ENCODE measurements around the gene HYPK. TPM values are rescaled to one million over a fixed set of nuclear protein-coding genes. Genes with fewer than 3 reads are reported as not detected.
"Not testable (repeated sequence)": the region's sequence is repeated elsewhere in the genome, so short reads cannot be mapped to it uniquely, and the experiment has no call there.

The HYPK gene
- total RNA-seq, 2 experiments from 2014 or later: 15.0 to 18.1 TPM

DNA sequence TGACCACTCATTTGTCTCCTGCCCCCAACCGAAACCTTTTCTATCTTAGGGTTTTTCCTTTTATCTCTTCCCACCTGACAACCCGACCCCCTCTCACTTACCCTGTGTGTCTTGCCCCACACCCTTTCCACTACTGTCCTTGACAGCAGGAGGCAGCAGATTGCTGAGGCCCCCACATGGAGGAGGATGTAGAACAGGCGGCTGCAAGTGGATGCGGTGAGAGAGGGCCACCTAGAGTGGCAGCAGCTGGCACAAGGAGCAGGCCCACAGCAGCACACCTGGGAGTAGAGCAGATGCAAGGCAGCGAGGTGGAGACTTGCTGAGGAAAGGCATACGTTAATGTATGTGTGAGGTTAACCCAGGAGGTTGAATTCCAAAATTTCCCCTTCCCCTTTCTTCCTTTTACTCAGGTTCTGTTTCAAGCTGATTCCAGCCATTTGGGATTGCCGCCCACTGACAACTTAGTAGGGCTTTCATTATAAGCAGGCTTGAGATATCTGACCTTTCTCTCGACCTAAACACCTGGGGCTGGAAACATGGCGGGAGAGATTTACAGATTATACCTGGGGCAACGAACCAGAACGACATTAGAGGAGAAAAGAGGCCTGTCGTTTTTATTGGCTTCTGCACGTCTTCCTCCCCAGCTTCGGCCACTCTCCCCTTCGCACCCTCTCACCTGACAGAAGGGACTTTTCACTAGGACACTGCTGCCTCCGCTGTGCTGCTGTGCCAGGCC is 1.0 kb upstream of the HYPK start:
- H3K4me1 Mint-ChIP-seq: peaks cover 63% of the 10 kb centered on the region
- ChIA-PET CTCF (interaction anchor here (1.0 kb wide), 1 partner anchor 9 kb away, joined by 3 read pairs; no protein-coding TSS in a partner anchor), POLR2A (interaction anchor here (1.9 kb wide), 1 partner anchor 25 kb away, joined by 5 read pairs; the partner anchor contains the start of gene MFAP1)
- no peak for DNase-seq
- H3K4me3 Mint-ChIP-seq: no peak overlapping the region
- H3K36me3 Mint-ChIP-seq (ENCODE audit: low read depth): peaks cover 71% of the 10 kb centered on the region
- no peaks in the 10 kb centered on the region for H3K27me3 Mint-ChIP-seq
- H3K27ac Mint-ChIP-seq: peak overlapping the region; percentile 97
- H3K9me3 Mint-ChIP-seq: no peaks in the 10 kb centered on the region

DNA sequence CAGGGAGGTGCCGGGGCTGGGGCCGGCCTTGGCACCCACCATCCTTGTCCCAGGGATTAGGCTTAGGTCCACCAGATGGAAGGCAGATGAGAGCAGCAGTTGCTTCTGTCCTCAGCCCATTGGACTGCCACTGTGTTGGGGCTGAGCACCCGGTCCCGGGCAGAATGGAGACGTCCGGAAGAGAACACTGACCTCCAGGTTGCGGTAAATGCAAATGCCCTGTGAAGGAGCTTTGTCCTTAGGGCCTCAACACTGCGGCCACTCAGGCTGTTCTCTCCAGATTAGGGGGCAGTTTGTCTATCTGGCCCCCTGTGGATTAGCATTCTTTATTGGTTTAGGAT is 484 bp upstream of the HYPK start, which contains the start of gene SERINC4:
Gene SERINC4 (minus strand): TSS at position 276 of the 341 bp plus-strand sequence. CDS start 234 bp downstream, at position 42.
- ChIA-PET POLR2A (interaction anchor here (1.4 to 1.9 kb wide), 2 partner anchors 25 to 28 kb away, joined by 3 to 5 read pairs; partner anchors contain the start of gene MFAP1), CTCF (interaction anchor here (0.9 to 1.0 kb wide), 4 partner anchors 9 to 30 kb away, joined by 3 to 6 read pairs (median 4); no protein-coding TSS in a partner anchor)
- H3K36me3 Mint-ChIP-seq (ENCODE audit: low read depth): peaks cover 71% of the 10 kb centered on the region
- H3K27ac Mint-ChIP-seq: peak within 1 kb of the TSS; percentile 97
- DNase-seq: no peak
- H3K4me3 Mint-ChIP-seq: peak within 1 kb of the TSS; percentile 99
- peaks cover 58% of the 10 kb centered on the region for H3K4me1 Mint-ChIP-seq
- H3K27me3 Mint-ChIP-seq: no peaks in the 10 kb centered on the region
- H3K9me3 Mint-ChIP-seq: no peaks in the 10 kb centered on the region

DNA sequence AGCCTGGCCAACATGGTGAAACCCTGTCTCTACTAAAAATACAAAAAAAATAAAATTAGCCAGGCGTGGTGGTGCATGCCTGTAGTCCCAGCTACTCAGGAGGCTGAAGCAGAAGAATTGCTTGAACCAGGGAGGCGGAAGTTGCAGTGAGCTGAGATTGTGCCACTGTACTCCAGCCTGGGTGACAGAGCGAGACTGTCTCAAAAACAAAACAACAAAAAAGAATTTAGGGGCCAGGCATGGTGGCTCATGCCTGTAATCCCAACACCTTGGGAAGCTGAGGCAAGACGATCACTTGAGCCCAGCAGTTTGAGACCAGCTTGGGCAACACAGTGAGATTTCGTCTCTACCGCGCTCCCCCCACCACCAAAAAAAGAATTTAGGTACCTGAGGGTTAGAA is 2.3 kb downstream of the HYPK start:
- POLR2A ChIA-PET, H3K27me3 Mint-ChIP-seq, H3K27ac Mint-ChIP-seq, H3K9me3 Mint-ChIP-seq, H3K4me3 Mint-ChIP-seq, DNase-seq: not testable (repeated sequence)
- CTCF ChIA-PET: interaction anchor here (1.3 kb wide), 1 partner anchor 19 kb away, joined by 3 read pairs; no protein-coding TSS in a partner anchor
- Mint-ChIP-seq H3K36me3 (ENCODE audit: low read depth) (peaks cover 66% of the 10 kb centered on the region), H3K4me1 (peaks cover 37% of the 10 kb centered on the region)

DNA sequence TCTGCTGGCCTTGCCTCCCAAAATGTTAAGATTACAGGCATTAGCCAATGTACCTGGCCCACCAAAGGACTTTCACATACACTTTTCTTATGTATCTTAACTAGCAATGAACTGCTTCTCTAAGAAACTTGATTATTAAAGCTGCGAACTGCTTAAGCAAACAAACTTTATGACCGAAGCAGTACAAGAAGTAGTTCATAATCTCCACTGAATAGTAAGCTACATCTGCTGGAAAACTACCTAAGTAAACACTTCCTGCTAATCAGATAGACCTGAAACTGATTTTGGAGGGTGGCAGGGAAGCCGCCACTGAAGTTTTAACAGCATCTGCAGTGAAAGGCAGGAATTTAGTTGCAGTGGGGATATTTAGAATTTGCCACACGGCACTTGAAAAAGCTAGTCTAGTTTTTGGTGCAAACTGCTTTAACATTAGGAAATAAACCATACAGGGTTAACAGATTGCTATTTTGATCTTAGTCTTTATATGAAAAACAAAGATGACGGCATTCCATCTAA is 8.1 kb downstream of the HYPK start:
- no peaks in the 10 kb centered on the region for H3K9me3 Mint-ChIP-seq
- no peak overlapping the region for H3K4me3 Mint-ChIP-seq
- no peaks in the 10 kb centered on the region for H3K27me3 Mint-ChIP-seq
- no peak overlapping the region for H3K27ac Mint-ChIP-seq
- H3K4me1 Mint-ChIP-seq: peaks cover 12% of the 10 kb centered on the region
- POLR2A ChIA-PET: no interaction called here
- CTCF ChIA-PET: no interaction called here
- peaks cover 66% of the 10 kb centered on the region for H3K36me3 Mint-ChIP-seq (ENCODE audit: low read depth)
- DNase-seq: no peak

GRCh38 chr15:43808960-43809678 is 8.7 kb downstream of the HYPK start:
- no peak overlapping the region for H3K4me3 Mint-ChIP-seq
- no peaks in the 10 kb centered on the region for H3K9me3 Mint-ChIP-seq
- peaks cover 12% of the 10 kb centered on the region for H3K4me1 Mint-ChIP-seq
- no peak for DNase-seq
- no peaks in the 10 kb centered on the region for H3K27me3 Mint-ChIP-seq
- CTCF ChIA-PET: interaction anchor here (0.6 to 1.3 kb wide), 5 partner anchors 9 to 22 kb away, joined by 3 to 7 read pairs (median 3); partner anchors contain the start of genes HYPK and SERINC4
- POLR2A ChIA-PET: no interaction called here
- peaks cover 70% of the 10 kb centered on the region for H3K36me3 Mint-ChIP-seq (ENCODE audit: low read depth)
- H3K27ac Mint-ChIP-seq: no peak overlapping the region

DNA sequence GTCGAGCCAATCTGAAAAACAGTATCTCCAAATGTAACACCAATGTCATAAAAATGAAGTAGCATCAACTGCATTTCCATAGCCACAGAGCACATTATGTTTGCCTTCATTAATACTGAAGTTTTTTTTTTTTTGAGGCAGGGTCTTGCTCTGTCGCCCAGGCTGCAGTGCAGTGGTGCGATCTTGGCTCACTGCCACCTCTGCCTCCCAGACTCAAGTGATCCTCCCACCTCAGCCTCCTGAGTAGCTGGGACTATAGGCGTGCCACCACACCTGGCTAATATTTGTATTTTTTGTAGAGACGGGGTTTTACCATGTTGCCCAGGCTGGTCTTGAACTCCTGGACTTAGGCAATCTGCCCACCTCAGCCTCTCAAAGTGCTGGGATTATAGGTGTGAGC is 14.7 kb downstream of the HYPK start:
- Mint-ChIP-seq H3K36me3 (ENCODE audit: low read depth) (peaks cover 46% of the 10 kb centered on the region), H3K4me1 (peaks cover 19% of the 10 kb centered on the region), H3K27ac (peak overlapping the region; percentile 21)
- H3K27me3 Mint-ChIP-seq, CTCF ChIA-PET, POLR2A ChIA-PET, H3K4me3 Mint-ChIP-seq, H3K9me3 Mint-ChIP-seq, DNase-seq: not testable (repeated sequence)

DNA sequence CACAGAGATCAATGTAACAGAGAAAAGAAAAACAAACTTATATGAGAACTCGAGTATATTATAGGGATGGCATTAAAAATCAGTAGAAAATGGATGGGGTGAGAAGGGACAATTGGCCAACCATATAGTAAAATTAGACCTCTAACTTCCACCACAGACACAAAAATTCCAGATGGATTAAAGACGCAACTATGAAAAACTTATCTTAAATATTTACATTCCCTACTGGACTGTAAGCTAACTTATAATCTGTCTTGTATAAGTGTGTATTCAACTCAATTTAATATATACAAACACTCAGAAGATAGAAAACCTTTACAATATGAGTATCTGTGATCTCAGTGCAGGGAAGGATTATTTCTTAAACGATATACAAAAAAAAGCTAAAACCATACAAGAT is 21.1 kb downstream of the HYPK start:
- Mint-ChIP-seq H3K4me1 (peaks cover 47% of the 10 kb centered on the region), H3K27ac (peak overlapping the region; percentile 63), H3K9me3 (peaks cover 2% of the 10 kb centered on the region), H3K36me3 (ENCODE audit: low read depth) (peaks cover 24% of the 10 kb centered on the region), H3K27me3 (no peaks in the 10 kb centered on the region), H3K4me3 (peak overlapping the region; percentile 33)
- POLR2A ChIA-PET: interaction anchor here (0.6 kb wide), 1 partner anchor 26 kb away, joined by 5 read pairs; no protein-coding TSS in a partner anchor
- no peak for DNase-seq
- CTCF ChIA-PET: interaction anchor here (0.6 to 2.6 kb wide), 3 partner anchors 12 to 19 kb away, joined by 3 to 7 read pairs (median 3); no protein-coding TSS in a partner anchor

DNA sequence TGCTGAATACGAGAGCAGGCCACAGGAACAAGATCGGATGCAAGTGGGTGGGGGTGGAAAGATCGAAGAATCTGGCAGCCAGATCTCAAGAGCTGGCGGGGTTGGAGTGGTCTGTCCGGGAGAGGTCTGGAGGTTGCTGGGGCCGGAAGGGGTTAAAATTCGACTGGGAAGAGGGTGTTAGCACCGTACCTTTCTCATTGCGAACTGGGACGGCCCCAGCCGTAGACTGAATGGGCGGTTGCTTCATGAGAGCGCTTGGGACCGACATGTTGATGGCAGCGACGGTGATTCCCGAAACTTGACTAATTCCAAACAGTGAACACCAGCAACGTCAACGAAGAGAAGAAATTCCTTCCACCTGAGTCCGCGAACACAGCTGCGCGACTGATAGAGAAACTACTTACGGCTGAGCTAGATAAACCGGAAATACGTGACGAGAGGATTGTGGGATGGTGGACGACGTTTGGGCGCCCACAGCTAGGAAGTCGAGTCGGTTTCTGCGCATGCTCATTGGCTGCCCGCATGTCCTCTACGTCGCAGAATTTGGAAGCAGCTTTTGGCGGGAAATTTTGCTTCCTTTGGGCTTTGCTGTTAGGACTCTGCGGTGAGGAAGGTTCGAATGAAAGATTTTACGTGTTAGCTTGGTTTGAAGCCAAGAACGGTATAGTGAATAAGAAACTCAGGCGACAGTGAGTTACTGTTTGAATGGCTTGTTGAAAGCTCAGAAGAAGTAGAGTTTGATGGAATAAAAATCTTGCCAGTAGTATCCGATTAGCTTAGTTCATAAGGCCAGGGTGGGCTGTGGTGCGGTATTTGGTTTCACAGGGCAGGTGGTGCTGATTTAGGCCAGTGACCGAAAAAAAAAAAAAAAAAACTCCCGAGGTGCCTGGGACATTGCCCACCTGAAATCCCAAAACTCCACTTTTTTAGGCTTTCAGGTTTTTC is 24.2 kb downstream of the HYPK start, which contains the start of gene MFAP1:
Gene MFAP1 (minus strand): TSS at position 389 of the 945 bp plus-strand sequence. CDS start 121 bp downstream, at position 268.
- Mint-ChIP-seq H3K4me3 (peak within 1 kb of the TSS; percentile 91), H3K4me1 (peaks cover 55% of the 10 kb centered on the region), H3K27ac (peak within 1 kb of the TSS; percentile 98), H3K36me3 (ENCODE audit: low read depth) (peaks cover 36% of the 10 kb centered on the region), H3K27me3 (no peaks in the 10 kb centered on the region), H3K9me3 (peaks cover 2% of the 10 kb centered on the region)
- ChIA-PET CTCF (interaction anchor here (0.6 to 1.0 kb wide), 4 partner anchors 12 to 1769 kb away, joined by 3 to 6 read pairs (median 4); no protein-coding TSS in a partner anchor), POLR2A (interaction anchor here (0.5 to 1.1 kb wide), 6 partner anchors 13 to 485 kb away, joined by 3 to 6 read pairs (median 4); partner anchors contain the start of genes ELL3, HYPK and SERINC4)
- peak; percentile 95 for DNase-seq

- H3K4me1 Mint-ChIP-seq: peaks cover 60% of the 10 kb centered on the region
- POLR2A ChIA-PET: interaction anchor here (0.5 to 1.1 kb wide), 3 partner anchors 12 to 49 kb away, joined by 3 to 6 read pairs (median 4); partner anchors contain the start of gene ELL3
- H3K27ac Mint-ChIP-seq: peak overlapping the region; percentile 97
- H3K36me3 Mint-ChIP-seq (ENCODE audit: low read depth): peaks cover 42% of the 10 kb centered on the region
- not testable (repeated sequence) for H3K4me3 Mint-ChIP-seq, H3K9me3 Mint-ChIP-seq, DNase-seq, H3K27me3 Mint-ChIP-seq
- CTCF ChIA-PET: interaction anchor here (0.6 to 1.0 kb wide), 4 partner anchors 12 to 1768 kb away, joined by 3 to 6 read pairs (median 4); no protein-coding TSS in a partner anchor
Observed at GRCh38 chr15:43825305-43825704, 24.9 kb downstream of the HYPK start.

DNA sequence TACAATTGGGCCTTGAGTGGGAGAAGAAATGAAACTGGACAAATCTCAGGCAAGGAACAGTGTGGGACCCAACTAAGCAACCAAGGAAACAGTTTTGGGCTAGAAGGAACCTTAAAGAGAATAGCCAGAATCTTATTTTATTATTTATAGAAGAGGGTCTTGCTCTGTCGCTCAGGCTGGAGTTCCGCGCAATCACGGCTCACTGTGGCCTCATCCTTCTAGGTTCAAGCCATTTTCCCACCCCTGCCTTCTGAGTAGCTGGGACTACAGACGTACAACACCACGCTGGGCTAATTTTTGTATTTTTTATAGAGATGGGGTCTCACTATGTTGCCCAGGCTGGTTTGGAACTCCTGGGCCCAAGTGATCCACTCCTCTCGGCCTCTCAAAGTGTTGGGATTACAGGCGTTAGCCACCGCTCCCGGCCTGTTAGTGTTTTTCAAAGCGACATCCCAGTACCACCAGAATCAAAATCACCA is 25.7 kb downstream of the HYPK start:
- Mint-ChIP-seq H3K4me1 (peaks cover 65% of the 10 kb centered on the region), H3K4me3 (peak overlapping the region; percentile 96), H3K36me3 (ENCODE audit: low read depth) (peaks cover 47% of the 10 kb centered on the region), H3K9me3 (peaks cover 2% of the 10 kb centered on the region), H3K27me3 (no peaks in the 10 kb centered on the region), H3K27ac (peak overlapping the region; percentile 97)
- no peak for DNase-seq
- ChIA-PET CTCF (no interaction called here), POLR2A (no interaction called here)

DNA sequence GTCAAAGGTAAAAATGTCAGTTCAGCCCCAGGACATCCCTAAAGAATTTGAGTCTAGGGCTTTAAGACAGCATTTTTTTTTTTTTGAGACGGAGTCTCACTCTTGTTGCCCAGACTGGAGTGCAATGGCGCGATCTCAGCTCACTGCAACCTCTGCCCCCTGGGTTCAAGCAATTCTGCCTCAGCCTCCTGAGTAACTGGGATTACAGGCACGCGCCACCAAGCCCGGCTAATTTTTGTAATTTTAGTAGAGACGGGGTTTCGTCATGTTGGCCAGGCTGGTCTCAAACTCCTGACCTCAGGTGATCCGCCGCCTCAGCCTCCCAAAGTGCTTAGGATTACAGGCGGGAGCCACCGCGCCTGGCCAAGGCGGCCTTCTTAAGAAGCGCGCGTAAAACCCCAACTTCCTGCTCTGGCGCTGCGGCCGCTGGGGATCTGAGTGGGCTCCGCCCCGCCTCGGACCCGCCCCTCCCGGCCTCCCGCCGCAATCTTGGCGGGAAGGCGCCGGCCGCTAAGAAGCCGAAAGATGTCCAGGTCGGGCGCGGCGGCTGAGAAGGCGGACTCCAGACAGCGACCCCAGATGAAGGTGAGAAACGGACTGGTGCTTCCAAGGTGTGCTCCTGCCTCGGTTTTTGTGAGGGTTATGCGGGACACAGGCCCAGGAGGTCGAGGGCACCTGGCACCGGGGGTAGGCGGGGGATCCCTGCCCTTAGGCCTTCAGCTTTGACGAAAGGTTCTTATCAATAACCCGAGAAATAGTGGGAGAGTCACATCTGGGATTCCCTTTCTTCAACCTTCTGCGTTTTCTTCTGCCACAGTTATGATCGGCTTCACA is 26.3 kb downstream of the HYPK start, which contains the start of gene WDR76:
Gene WDR76 (plus strand): TSS at position 495 of the 834 bp plus-strand sequence. CDS start 31 bp downstream, at position 526.
- H3K4me1 Mint-ChIP-seq: peaks cover 65% of the 10 kb centered on the region
- CTCF ChIA-PET: interaction anchor here (1.0 to 1.3 kb wide), 2 partner anchors 15 to 17 kb away, joined by 3 to 5 read pairs; no protein-coding TSS in a partner anchor
- H3K27me3 Mint-ChIP-seq: no peaks in the 10 kb centered on the region
- POLR2A ChIA-PET: interaction anchor here (0.5 to 0.9 kb wide), 2 partner anchors 23 to 34 kb away, joined by 3 read pairs; no protein-coding TSS in a partner anchor
- peak within 1 kb of the TSS; percentile 96 for H3K4me3 Mint-ChIP-seq
- peak; percentile 82 for DNase-seq
- peaks cover 46% of the 10 kb centered on the region for H3K36me3 Mint-ChIP-seq (ENCODE audit: low read depth)
- H3K9me3 Mint-ChIP-seq: peaks cover 2% of the 10 kb centered on the region
- peak within 1 kb of the TSS; percentile 97 for H3K27ac Mint-ChIP-seq

All from activated CD4-positive, alpha-beta T cell treated with anti-CD3 and anti-CD28 coated beads, Interleukin-2, amount 10 ng/mL, durations not matched to agents 7 days and 5 days (primary cell).